ENCODE results near the gene ANO5.

GRCh38 chr11:22162756-22163155, 30.1 kb upstream of the ANO5 start:
- TF ChIP-seq POLR2AphosphoS5 (IDR thresholded peaks at IDR 0.05): no peak
- no peak for TF ChIP-seq POLR2A (IDR thresholded peaks at IDR 0.05)
